GM21786 (cell line): ENCODE measurements around the gene SERPINB8.
A peak's percentile ranks its signal among the peaks of the same experiment; 100 is the strongest.
"Not testable (repeated sequence)": the region's sequence is repeated elsewhere in the genome, so short reads cannot be mapped to it uniquely, and the experiment has no call there.

Experiments
- ATAC-seq: cut with Tn5 transposase; IDR thresholded peaks from one replicate; pipeline ENCODE4 v1.9.1; 2021; ENCODE audit not compliant: unreplicated experiment

Gene SERPINB8

GRCh38 chr18:63969942-63970808 lies at the start of gene SERPINB8:
Gene SERPINB8, plus strand, starts transcription at chr18:63970081. Its CDS starts 8,228 bp downstream, at chr18:63978309.
- ATAC-seq: peak; percentile 95

- no peak for ATAC-seq
Observed at GRCh38 chr18:63922049-63922448, 47.8 kb upstream of the SERPINB8 start.

GRCh38 chr18:63924551-63924950 lies 45.3 kb upstream of the SERPINB8 start:
- no peak for ATAC-seq

- no peak for ATAC-seq
Observed at GRCh38 chr18:63928331-63928730, 41.5 kb upstream of the SERPINB8 start.

GRCh38 chr18:63929369-63929768 lies 40.5 kb upstream of the SERPINB8 start:
- not testable (repeated sequence) for ATAC-seq

GRCh38 chr18:63930773-63931354 lies 39.0 kb upstream of the SERPINB8 start:
- ATAC-seq: no peak

GRCh38 chr18:63936156-63936931 lies 33.5 kb upstream of the SERPINB8 start:
- peak; percentile 99 for ATAC-seq

- ATAC-seq: peak; percentile 4
Observed at GRCh38 chr18:63936932-63937393, 32.9 kb upstream of the SERPINB8 start.

- ATAC-seq: no peak
Observed at GRCh38 chr18:63940008-63940407, 29.9 kb upstream of the SERPINB8 start.

GRCh38 chr18:63940543-63941050 lies 29.3 kb upstream of the SERPINB8 start:
- ATAC-seq: not testable (repeated sequence)

- no peak for ATAC-seq
Observed at GRCh38 chr18:63947051-63947790, 22.7 kb upstream of the SERPINB8 start.

- ATAC-seq: peak; percentile 85
Observed at GRCh38 chr18:63949068-63949737, 20.7 kb upstream of the SERPINB8 start, which contains the start of gene HMSD. Gene HMSD, plus strand, starts transcription at chr18:63949301. Its CDS starts 4,155 bp downstream, at chr18:63953456.

GRCh38 chr18:63951302-63951705 lies 18.6 kb upstream of the SERPINB8 start:
- peak; percentile 48 for ATAC-seq

- no peak for ATAC-seq
Observed at GRCh38 chr18:63953811-63954210, 16.1 kb upstream of the SERPINB8 start.

GRCh38 chr18:63956755-63957154 lies 13.1 kb upstream of the SERPINB8 start:
- no peak for ATAC-seq

GRCh38 chr18:63960891-63961290 lies 9.0 kb upstream of the SERPINB8 start:
- ATAC-seq: no peak

- ATAC-seq: no peak
Observed at GRCh38 chr18:63961435-63961980, 8.4 kb upstream of the SERPINB8 start.

- no peak for ATAC-seq
Observed at GRCh38 chr18:63962137-63962536, 7.7 kb upstream of the SERPINB8 start.

- ATAC-seq: peak; percentile 95
Observed at GRCh38 chr18:63963615-63964256, 6.1 kb upstream of the SERPINB8 start.
